Measurements from ENCODE around the gene SMIM27. TPM values are rescaled to one million over a fixed set of nuclear protein-coding genes. Genes with fewer than 3 reads are reported as not detected.

SMIM27 gene
- total and polyA plus RNA-seq, 2 of the 13 experiments (the other 11 are each of a cell fraction or from before 2014, with no cell fraction given), result 17.9 to 19.0 TPM

GRCh38 chr9:32572900-32573523 lies 20.9 kb downstream of the SMIM27 start, which contains the start of gene NDUFB6 (continued):
- TF ChIP-seq PHF21A (CRISPR knock-in tag; IDR thresholded peaks at IDR 0.05) (peak; percentile 60; the same call in 1 of the 2 replicates), CSRNP1 (CRISPR knock-in tag; IDR thresholded peaks at IDR 0.05) (peak; percentile 44; the same call in 1 of the 2 replicates), MXD4 (CRISPR knock-in tag; IDR thresholded peaks at IDR 0.05) (peak; percentile 52; the same call in 1 of the 2 replicates), GATAD2A (CRISPR knock-in tag; IDR thresholded peaks at IDR 0.05) (peak; percentile 77), JARID2 (CRISPR knock-in tag; IDR thresholded peaks at IDR 0.05; ENCODE audit: insufficient replicate concordance) (peak; percentile 9), XRCC5 (optimal IDR thresholded peaks at IDR 0.05; ENCODE audit: low read length) (peak; percentile 68), SIX4 (CRISPR knock-in tag; IDR thresholded peaks at IDR 0.05) (0 out of 2 replicates have a peak, but pooled peaks have one; percentile 42), TEF (CRISPR knock-in tag; IDR thresholded peaks at IDR 0.05) (0 out of 2 replicates have a peak, but pooled peaks have one; percentile 27), ELF3 (CRISPR knock-in tag; IDR thresholded peaks at IDR 0.05) (peak; percentile 60), ZBTB8A (CRISPR knock-in tag; IDR thresholded peaks at IDR 0.05; ENCODE audit: borderline replicate concordance, low read depth) (0 out of 2 replicates have a peak, but pooled peaks have one; percentile 40), GATAD1 (CRISPR knock-in tag; IDR thresholded peaks at IDR 0.05) (peak; percentile 99), TFE3 (CRISPR knock-in tag; IDR thresholded peaks at IDR 0.05) (peak; percentile 41; the same call in 1 of the 2 replicates), ZC3H13 (CRISPR knock-in tag; IDR thresholded peaks at IDR 0.05) (peak; percentile 72; the same call in 1 of the 2 replicates), SPEN (CRISPR knock-in tag; IDR thresholded peaks at IDR 0.05; ENCODE audit: low read depth) (peak; percentile 90), BRD4 (CRISPR knock-in tag; IDR thresholded peaks at IDR 0.05) (peak; percentile 82), ZBTB4 (CRISPR knock-in tag; IDR thresholded peaks at IDR 0.05; ENCODE audit: borderline replicate concordance) (no peak), TFDP2 (CRISPR knock-in tag; IDR thresholded peaks at IDR 0.05) (peak; percentile 82), ZNF776 (CRISPR knock-in tag; IDR thresholded peaks at IDR 0.05) (no peak), ZNF343 (CRISPR knock-in tag; IDR thresholded peaks at IDR 0.05) (0 out of 2 replicates have a peak, but pooled peaks have one; percentile 56), NONO (IDR thresholded peaks at IDR 0.05) (no peak), NONO (CRISPR knock-in tag; conservative IDR thresholded peaks at IDR 0.05) (peak; percentile 77), ZNF788 (CRISPR knock-in tag; IDR thresholded peaks at IDR 0.05; ENCODE audit: borderline replicate concordance) (peak; percentile 93), ELF1 (CRISPR knock-in tag; IDR thresholded peaks at IDR 0.05) (peak; percentile 83)

All from HepG2 (cell line).